Measurements from ENCODE around the gene KITLG. TPM values are rescaled to one million over a fixed set of nuclear protein-coding genes. Genes with fewer than 3 reads are reported as not detected.
A peak's percentile ranks its signal among the peaks of the same experiment; 100 is the strongest.

Gene KITLG
- total RNA-seq, 1 donor from 2014 or later, result 8.6 TPM

- H3K4me1 ChIP-seq, result peaks cover 82% of the 10 kb centered on the region
- no peak overlapping the region for H3K27ac ChIP-seq (replicated peaks)
- DNase-seq, result no peak
- intact Hi-C loops (cut with micrococcal nuclease), result no loop called here
- H3K9me3 ChIP-seq (replicated peaks), result no peaks in the 10 kb centered on the region
- peak overlapping the region; percentile 82 for H3K4me3 ChIP-seq
- TF ChIP-seq CTCF (IDR thresholded peaks at IDR 0.05; ENCODE audit: borderline replicate concordance), result no peak
- peaks cover 12% of the 10 kb centered on the region for H3K27me3 ChIP-seq (ENCODE audit: low read depth)
- H3K36me3 ChIP-seq, result no peaks in the 10 kb centered on the region
Measured at GRCh38 chr12:88576866-88577265, 3.4 kb downstream of the KITLG start.

DNA sequence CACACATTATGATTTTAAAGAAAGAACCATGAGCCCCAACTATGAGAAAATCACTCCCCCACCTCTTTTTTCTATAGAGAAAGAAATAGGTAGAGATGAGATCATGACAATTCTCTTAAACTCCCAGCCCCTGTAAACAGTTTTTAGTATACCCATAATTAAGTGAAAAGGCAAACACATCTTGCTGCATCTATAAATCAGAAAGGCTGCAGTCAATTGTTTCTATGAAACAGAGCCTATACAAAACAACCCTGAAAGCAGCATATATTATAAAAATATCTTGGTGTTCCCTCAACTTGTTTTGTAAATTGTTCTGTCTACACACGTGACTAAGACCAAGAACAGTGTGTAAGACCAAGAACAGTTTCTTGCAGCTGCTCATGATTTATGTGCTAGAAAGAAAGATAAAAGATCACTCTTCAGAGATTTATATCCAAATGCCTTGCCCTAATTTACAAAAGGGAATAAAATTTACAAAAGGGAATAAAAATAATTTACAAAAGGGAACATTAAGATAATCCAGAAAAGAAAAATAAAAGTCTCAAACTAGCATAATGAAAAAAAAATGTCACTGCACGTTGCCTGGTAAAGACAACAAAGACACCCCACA, 4.8 kb downstream of the KITLG start:
- H3K27ac ChIP-seq (replicated peaks), result peak overlapping the region; percentile 34
- no peaks in the 10 kb centered on the region for H3K9me3 ChIP-seq (replicated peaks)
- intact Hi-C loops (cut with micrococcal nuclease), result no loop called here
- DNase-seq, result no peak
- H3K4me1 ChIP-seq, result peaks cover 91% of the 10 kb centered on the region
- H3K36me3 ChIP-seq, result no peaks in the 10 kb centered on the region
- H3K4me3 ChIP-seq, result peak overlapping the region; percentile 82
- TF ChIP-seq CTCF (IDR thresholded peaks at IDR 0.05; ENCODE audit: borderline replicate concordance), result no peak
- H3K27me3 ChIP-seq (ENCODE audit: low read depth), result peaks cover 12% of the 10 kb centered on the region

- H3K36me3 ChIP-seq, result no peaks in the 10 kb centered on the region
- peaks cover 91% of the 10 kb centered on the region for H3K4me1 ChIP-seq
- DNase-seq, result no peak
- no peaks in the 10 kb centered on the region for H3K9me3 ChIP-seq (replicated peaks)
- no peak for TF ChIP-seq CTCF (IDR thresholded peaks at IDR 0.05; ENCODE audit: borderline replicate concordance)
- intact Hi-C loops (cut with micrococcal nuclease), result no loop called here
- H3K27me3 ChIP-seq (ENCODE audit: low read depth), result peaks cover 12% of the 10 kb centered on the region
- peak overlapping the region; percentile 34 for H3K27ac ChIP-seq (replicated peaks)
- H3K4me3 ChIP-seq, result peak overlapping the region; percentile 18
Measured at GRCh38 chr12:88574278-88574677, 6.0 kb downstream of the KITLG start.

GRCh38 chr12:88573583-88573982, 6.7 kb downstream of the KITLG start:
- Histone ChIP-seq H3K27ac (replicated peaks) (no peak overlapping the region), H3K4me1 (peaks cover 88% of the 10 kb centered on the region), H3K4me3 (no peak overlapping the region)

DNA sequence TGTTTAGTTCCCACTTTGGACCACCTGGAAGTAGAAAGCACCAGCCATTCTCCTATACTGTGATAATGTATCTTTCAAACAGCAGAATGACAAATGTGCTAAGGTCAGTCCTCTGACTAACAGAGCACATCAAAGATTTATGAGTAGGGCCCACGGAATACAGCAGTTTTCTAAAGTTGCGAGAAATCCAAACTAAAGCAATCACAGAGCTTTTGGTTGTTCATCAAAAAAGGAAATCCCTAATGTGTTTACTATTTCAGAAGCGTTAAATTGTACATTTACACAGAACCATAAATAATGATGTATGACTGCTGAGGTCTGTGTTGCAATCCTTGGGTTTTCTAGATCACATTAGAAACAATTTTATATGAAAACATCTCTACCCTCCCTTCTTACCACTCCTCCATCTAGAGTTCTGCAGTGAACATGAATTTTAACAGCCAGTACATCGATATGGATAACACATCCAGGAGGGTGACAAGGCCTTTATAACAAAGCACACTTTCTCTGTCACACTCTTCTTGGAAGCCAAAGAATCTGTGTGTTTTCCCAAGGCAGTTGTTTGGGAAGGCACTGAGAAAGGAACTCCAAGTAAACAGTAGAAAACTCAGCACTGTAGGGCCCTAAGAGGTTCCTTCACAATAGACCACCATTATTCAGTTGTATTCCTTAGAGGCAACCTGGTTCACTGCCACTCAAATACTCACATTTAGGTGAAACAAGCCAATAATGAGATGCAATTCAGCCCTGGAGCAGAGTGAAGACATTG, 7.3 kb downstream of the KITLG start:
- no peaks in the 10 kb centered on the region for H3K36me3 ChIP-seq
- H3K4me1 ChIP-seq, result peaks cover 86% of the 10 kb centered on the region
- intact Hi-C loops (cut with micrococcal nuclease), result no loop called here
- TF ChIP-seq CTCF (IDR thresholded peaks at IDR 0.05; ENCODE audit: borderline replicate concordance), result no peak
- DNase-seq, result no peak
- peak overlapping the region; percentile 7 for H3K27ac ChIP-seq (replicated peaks)
- peaks cover 1% of the 10 kb centered on the region for H3K27me3 ChIP-seq (ENCODE audit: low read depth)
- H3K4me3 ChIP-seq, result no peak overlapping the region
- H3K9me3 ChIP-seq (replicated peaks), result no peaks in the 10 kb centered on the region

More at GRCh38 chr12:88573583-88573982, 6.7 kb downstream of the KITLG start:
- no peak for TF ChIP-seq CTCF (IDR thresholded peaks at IDR 0.05; ENCODE audit: borderline replicate concordance)
- no peak for DNase-seq
- Histone ChIP-seq H3K36me3 (no peaks in the 10 kb centered on the region), H3K27me3 (ENCODE audit: low read depth) (peaks cover 8% of the 10 kb centered on the region), H3K9me3 (replicated peaks) (no peaks in the 10 kb centered on the region)
- intact Hi-C loops (cut with micrococcal nuclease), result no loop called here
